ENCODE data around the gene PLEKHA3. TPM values are rescaled to one million over a fixed set of nuclear protein-coding genes. Genes with fewer than 3 reads are reported as not detected.

Gene PLEKHA3
- total RNA-seq, 1 donor from 2014 or later: 26.2 TPM

- H3K9ac ChIP-seq: no peak overlapping the region
- peaks cover 3% of the 10 kb centered on the region for H3K4me1 Mint-ChIP-seq
- TF ChIP-seq CTCF (IDR thresholded peaks at IDR 0.05) (no peak), EZH2 (IDR thresholded peaks at IDR 0.05) (no peak), EZH2phosphoT487 (IDR thresholded peaks at IDR 0.05) (no peak)
- no peak overlapping the region for H3K27ac ChIP-seq
- H3K36me3 Mint-ChIP-seq: peaks cover 42% of the 10 kb centered on the region
- H3K4me1 ChIP-seq: peaks cover 3% of the 10 kb centered on the region
- no peak overlapping the region for H2AFZ ChIP-seq (replicated peaks)
- no peak overlapping the region for H3K27ac Mint-ChIP-seq
- no peak overlapping the region for H3K4me2 ChIP-seq
- H4K20me1 ChIP-seq (ENCODE audit: low read depth): peaks cover 13% of the 10 kb centered on the region
- DNase-seq (ENCODE audit: low spot score): no peak
- no peak overlapping the region for H3K4me3 Mint-ChIP-seq
- H3F3A ChIP-seq (ENCODE audit: low read depth): no peaks in the 10 kb centered on the region
- H3K9me3 ChIP-seq (ENCODE audit: low read depth): no peaks in the 10 kb centered on the region
- H3K27me3 ChIP-seq: no peaks in the 10 kb centered on the region
- H3K79me2 ChIP-seq (ENCODE audit: low read depth): peaks cover 89% of the 10 kb centered on the region
- no peaks in the 10 kb centered on the region for H3K27me3 Mint-ChIP-seq (ENCODE audit: insufficient read depth, low read depth)
- no peaks in the 10 kb centered on the region for H3K36me3 ChIP-seq
- no peaks in the 10 kb centered on the region for H3K9me3 Mint-ChIP-seq
- H3K4me3 ChIP-seq: no peak overlapping the region
These were observed 48.9 kb downstream of the PLEKHA3 start for GRCh38 chr2:178529194-178529593.

- H3K36me3 ChIP-seq: no peaks in the 10 kb centered on the region
- no peak overlapping the region for H3K4me3 Mint-ChIP-seq
These were observed 49.9 kb downstream of the PLEKHA3 start for GRCh38 chr2:178530131-178530530.

GRCh38 chr2:178530625-178531142, 50.4 kb downstream of the PLEKHA3 start:
- Histone ChIP-seq H3K4me1 (no peaks in the 10 kb centered on the region), H3K9ac (no peak overlapping the region), H2AFZ (replicated peaks) (no peak overlapping the region), H3K27me3 (no peaks in the 10 kb centered on the region), H3K79me2 (ENCODE audit: low read depth) (peaks cover 80% of the 10 kb centered on the region), H3F3A (ENCODE audit: low read depth) (no peaks in the 10 kb centered on the region), H3K36me3 (no peaks in the 10 kb centered on the region), H3K4me3 (no peak overlapping the region), H3K9me3 (ENCODE audit: low read depth) (no peaks in the 10 kb centered on the region), H4K20me1 (ENCODE audit: low read depth) (peaks cover 13% of the 10 kb centered on the region), H3K4me2 (no peak overlapping the region), H3K27ac (no peak overlapping the region)
- Mint-ChIP-seq H3K4me1 (no peaks in the 10 kb centered on the region), H3K9me3 (no peaks in the 10 kb centered on the region), H3K36me3 (peaks cover 49% of the 10 kb centered on the region), H3K27ac (no peak overlapping the region), H3K27me3 (ENCODE audit: insufficient read depth, low read depth) (no peaks in the 10 kb centered on the region), H3K4me3 (no peak overlapping the region)
- DNase-seq (ENCODE audit: low spot score): no peak
- TF ChIP-seq CTCF (IDR thresholded peaks at IDR 0.05) (no peak), EZH2phosphoT487 (IDR thresholded peaks at IDR 0.05) (no peak), EZH2 (IDR thresholded peaks at IDR 0.05) (no peak)

More at GRCh38 chr2:178530131-178530530, 49.9 kb downstream of the PLEKHA3 start:
- H3K9me3 Mint-ChIP-seq: no peaks in the 10 kb centered on the region
- no peak for DNase-seq (ENCODE audit: low spot score)
- H3K36me3 Mint-ChIP-seq: peaks cover 49% of the 10 kb centered on the region
- no peak overlapping the region for H3K4me2 ChIP-seq
- H3K27ac Mint-ChIP-seq: no peak overlapping the region
- no peaks in the 10 kb centered on the region for H3K27me3 Mint-ChIP-seq (ENCODE audit: insufficient read depth, low read depth)
- no peaks in the 10 kb centered on the region for H3K9me3 ChIP-seq (ENCODE audit: low read depth)
- no peak overlapping the region for H2AFZ ChIP-seq (replicated peaks)
- peaks cover 13% of the 10 kb centered on the region for H4K20me1 ChIP-seq (ENCODE audit: low read depth)
- H3K4me3 ChIP-seq: no peak overlapping the region
- H3K79me2 ChIP-seq (ENCODE audit: low read depth): peaks cover 83% of the 10 kb centered on the region
- H3K27me3 ChIP-seq: no peaks in the 10 kb centered on the region
- TF ChIP-seq EZH2 (IDR thresholded peaks at IDR 0.05) (no peak), CTCF (IDR thresholded peaks at IDR 0.05) (no peak), EZH2phosphoT487 (IDR thresholded peaks at IDR 0.05) (no peak)
- no peak overlapping the region for H3K9ac ChIP-seq
- H3F3A ChIP-seq (ENCODE audit: low read depth): no peaks in the 10 kb centered on the region
- H3K4me1 Mint-ChIP-seq: no peaks in the 10 kb centered on the region
- no peak overlapping the region for H3K27ac ChIP-seq
- H3K4me1 ChIP-seq: no peaks in the 10 kb centered on the region

Data from neural progenitor cell (in vitro differentiated cells).